BJ (cell line): Measurements from ENCODE around the gene ZBTB18. TPM values are rescaled to one million over a fixed set of nuclear protein-coding genes. Genes with fewer than 3 reads are reported as not detected.
"Not testable (repeated sequence)": the region's sequence is repeated elsewhere in the genome, so short reads cannot be mapped to it uniquely, and the experiment has no call there.

Experiments
- CTCF ChIA-PET: fragments of 350-600 bp; formaldehyde crosslinking; extraction: SDS; loops from one replicate; lab custom pipeline; 2021; ENCODE audit warnings: antibody characterized with exemption, inconsistent platforms; lab: Yijun Ruan, JAX
- POLR2A ChIA-PET: fragments of 300-600 bp; sonication (Branson Sonifier 250); formaldehyde crosslinking; extraction: SDS; loops from one replicate; lab custom pipeline; 2021; ENCODE audit warnings: antibody characterized with exemption; lab: Charles Lee
- DNase-seq: peaks from one replicate; pipeline ENCODE4 v3.0.0-alpha.2; 2011; ENCODE audit warnings: low read depth
- H3K27me3 ChIP-seq: 2 replicates; pipeline ENCODE4 v1.6.0; 2011; ENCODE audit warnings: low read length; ENCODE audit not compliant: control insufficient read depth, insufficient read depth
- H3K36me3 ChIP-seq: 2 replicates; pipeline ENCODE4 v1.5.1; 2011; ENCODE audit warnings: low read length; ENCODE audit not compliant: control insufficient read depth, insufficient read depth
- H3K4me3 ChIP-seq: 2 replicates; pipeline ENCODE4 v1.5.1; 2011; ENCODE audit warnings: low read depth, mild to moderate bottlenecking, control low read depth, low read length
- CTCF ChIP-seq: IDR thresholded peaks from 2 replicates; pipeline ENCODE4 v1.5.1; 2011; ENCODE audit warnings: low read depth, mild to moderate bottlenecking, control low read depth, inconsistent platforms, low read length, moderate library complexity; ENCODE audit not compliant: insufficient read depth
- polyA plus RNA-seq: library from polyadenylated mRNA; depleted of rRNA; stranded (reverse); fragments of >200 nt; gene quantifications from 2 replicates; pipeline ENCODE4 v1.2.3, GENCODE V29; 2011

The ZBTB18 gene
- polyA plus RNA-seq, 1 experiment, result 12.7 TPM

DNA sequence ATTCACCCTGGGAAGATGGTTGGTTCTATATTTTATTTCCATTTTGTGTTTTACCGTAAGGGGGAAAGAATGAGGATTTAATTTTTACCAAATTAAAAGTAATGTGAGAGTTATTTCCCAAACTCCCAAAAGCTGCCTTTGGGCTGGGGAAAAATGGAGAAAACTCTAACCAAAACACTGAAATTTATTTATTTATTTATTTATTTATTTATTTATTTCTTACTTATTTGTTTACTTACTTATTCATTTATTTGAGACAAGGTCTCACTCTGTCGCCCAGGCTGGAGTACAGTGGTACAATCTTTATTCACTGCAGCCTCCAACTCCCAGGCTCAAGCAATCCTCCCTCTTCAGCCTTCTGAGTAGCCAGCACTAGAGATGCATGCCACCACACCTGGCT lies 38.0 kb upstream of the ZBTB18 start:
- Histone ChIP-seq H3K36me3 (no peaks in the 10 kb centered on the region), H3K4me3 (no peak overlapping the region), H3K27me3 (no peaks in the 10 kb centered on the region)
- TF ChIP-seq CTCF, result no peak
- POLR2A ChIA-PET, result no interaction called here
- DNase-seq, result no peak
- CTCF ChIA-PET, result no interaction called here

DNA sequence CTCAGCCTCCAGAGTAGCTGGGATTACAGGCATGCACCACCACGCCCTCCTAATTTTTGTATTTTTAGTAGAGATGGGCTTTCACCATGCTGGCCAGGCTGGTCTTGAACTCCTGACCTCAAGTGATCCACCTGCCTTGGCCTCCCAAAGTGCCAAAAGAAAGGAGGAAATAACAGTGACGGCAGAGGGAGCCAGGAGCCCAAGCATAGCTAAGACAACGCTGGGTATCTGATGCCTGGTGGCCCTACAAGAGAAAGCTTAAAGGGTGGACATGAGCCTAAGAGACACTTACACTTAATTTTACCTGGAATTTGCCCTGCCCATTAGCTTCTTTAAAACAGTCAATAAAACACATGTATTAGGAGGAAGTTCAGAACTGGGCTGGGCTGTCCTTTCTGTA lies 36.2 kb upstream of the ZBTB18 start:
- H3K4me3 ChIP-seq, H3K36me3 ChIP-seq, H3K27me3 ChIP-seq, DNase-seq, POLR2A ChIA-PET: not testable (repeated sequence)
- CTCF ChIA-PET, result interaction anchor here (0.7 to 1.1 kb wide), 5 partner anchors 19 to 266 kb away, joined by 3 to 5 read pairs (median 3); partner anchors contain the start of gene ZBTB18

GRCh38 chr1:244019982-244020485 lies 31.0 kb upstream of the ZBTB18 start:
- ChIA-PET POLR2A (no interaction called here), CTCF (no interaction called here)
- no peak for DNase-seq
- Histone ChIP-seq H3K4me3 (no peak overlapping the region), H3K36me3 (no peaks in the 10 kb centered on the region), H3K27me3 (no peaks in the 10 kb centered on the region)
- no peak for TF ChIP-seq CTCF

DNA sequence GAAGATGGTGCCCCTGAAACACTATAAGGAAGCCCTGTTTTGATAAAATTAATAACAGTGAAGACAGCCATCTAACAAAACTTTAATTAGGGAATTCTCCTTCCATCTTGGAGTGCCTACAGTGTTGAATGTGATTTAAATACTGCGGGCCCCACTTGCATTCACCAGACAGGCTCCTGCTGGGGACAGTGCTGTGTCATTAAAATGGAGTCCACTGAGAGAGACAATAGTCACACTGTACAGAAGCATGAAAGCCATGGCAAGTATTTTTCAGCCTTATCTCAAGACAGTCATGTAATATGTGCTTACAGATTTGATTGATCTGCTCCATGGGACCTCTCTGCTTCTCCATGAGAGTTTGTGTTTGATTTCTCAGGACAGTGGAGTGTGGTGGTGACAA lies 29.7 kb upstream of the ZBTB18 start:
- POLR2A ChIA-PET, result no interaction called here
- Histone ChIP-seq H3K27me3 (no peaks in the 10 kb centered on the region), H3K4me3 (no peak overlapping the region), H3K36me3 (no peaks in the 10 kb centered on the region)
- TF ChIP-seq CTCF, result no peak
- no peak for DNase-seq
- CTCF ChIA-PET, result no interaction called here

DNA sequence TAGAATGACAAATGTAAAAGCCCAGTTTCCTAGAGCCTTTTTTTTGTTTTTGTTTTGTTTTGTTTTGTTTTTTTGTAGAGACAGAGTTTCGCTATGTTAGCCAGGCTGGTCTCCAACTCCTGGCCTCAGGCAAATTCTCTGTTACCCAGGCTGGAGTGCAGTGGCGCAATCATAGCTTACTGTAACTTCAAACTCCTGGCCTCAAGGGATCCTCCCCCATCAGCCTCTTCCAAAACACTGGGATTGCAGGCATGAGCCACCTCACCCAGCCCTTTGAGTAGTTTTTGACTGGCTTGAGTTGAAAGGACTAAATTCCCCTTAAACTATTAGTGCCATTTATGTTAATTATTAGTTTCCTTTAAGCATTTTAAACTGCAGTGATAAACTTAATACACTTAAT lies 28.8 kb upstream of the ZBTB18 start:
- POLR2A ChIA-PET, result interaction anchor here (0.7 kb wide), 1 partner anchor 95 kb away, joined by 7 read pairs; no protein-coding TSS in a partner anchor
- H3K36me3 ChIP-seq, result no peaks in the 10 kb centered on the region
- DNase-seq, result peak; percentile 59
- no peaks in the 10 kb centered on the region for H3K27me3 ChIP-seq
- CTCF ChIA-PET, result interaction anchor here (0.6 kb wide), 1 partner anchor 266 kb away, joined by 3 read pairs; no protein-coding TSS in a partner anchor
- no peak for TF ChIP-seq CTCF
- no peak overlapping the region for H3K4me3 ChIP-seq
